ENCODE data around the gene TMOD3.

TMOD3 gene

GRCh38 chr15:51936105-51936478 lies 106.6 kb downstream of the TMOD3 start:
- no peak overlapping the region for H3K27ac ChIP-seq (ENCODE audit: low read length)
- no peaks in the 10 kb centered on the region for H3K27me3 ChIP-seq (ENCODE audit: control insufficient read depth, insufficient read depth, low read length)
- WGBS (ENCODE audit: insufficient coverage, insufficient read length) = no CpG with 5 or more reads among the region's 2 CpGs
- H3K9me3 ChIP-seq (ENCODE audit: control insufficient read depth, insufficient read depth, low read length) = no peaks in the 10 kb centered on the region
- no peak for DNase-seq (ENCODE audit: low read depth, low spot score)
- H3K4me1 ChIP-seq (ENCODE audit: control insufficient read depth, insufficient read depth, low read length) = no peaks in the 10 kb centered on the region
- no peak overlapping the region for H3K4me3 ChIP-seq (ENCODE audit: low read length)
- no peaks in the 10 kb centered on the region for H3K36me3 ChIP-seq (ENCODE audit: control insufficient read depth, insufficient read depth, low read length)

DNA sequence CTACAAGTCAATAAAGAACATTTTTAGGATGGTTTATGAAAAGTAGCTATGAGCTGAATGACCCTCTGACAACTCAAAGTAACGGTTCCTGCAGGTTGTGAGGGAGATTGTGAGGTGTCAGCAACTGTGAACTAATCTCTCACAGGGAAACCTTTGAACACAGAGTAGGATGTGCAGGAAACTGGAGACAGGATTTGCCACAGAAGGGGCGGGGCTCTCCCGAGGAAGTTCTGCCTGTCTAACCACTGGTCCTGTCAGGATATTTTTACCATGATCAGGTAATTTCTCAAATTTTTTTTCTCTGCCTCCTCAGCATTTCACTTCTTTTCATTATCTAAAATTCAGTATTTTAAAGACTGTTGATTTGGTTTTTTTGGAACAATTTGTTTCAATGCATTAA lies 108.8 kb downstream of the TMOD3 start:
- Histone ChIP-seq H3K4me3 (ENCODE audit: low read length) (no peak overlapping the region), H3K9me3 (ENCODE audit: control insufficient read depth, insufficient read depth, low read length) (no peaks in the 10 kb centered on the region), H3K4me1 (ENCODE audit: control insufficient read depth, insufficient read depth, low read length) (no peaks in the 10 kb centered on the region), H3K27me3 (ENCODE audit: control insufficient read depth, insufficient read depth, low read length) (no peaks in the 10 kb centered on the region), H3K27ac (ENCODE audit: low read length) (no peak overlapping the region), H3K36me3 (ENCODE audit: control insufficient read depth, insufficient read depth, low read length) (no peaks in the 10 kb centered on the region; the same call in 1 of the 2 replicates)
- no peak for DNase-seq (ENCODE audit: low read depth, low spot score)
- WGBS (ENCODE audit: insufficient coverage, insufficient read length) = no CpG with 5 or more reads among the region's 3 CpGs

DNA sequence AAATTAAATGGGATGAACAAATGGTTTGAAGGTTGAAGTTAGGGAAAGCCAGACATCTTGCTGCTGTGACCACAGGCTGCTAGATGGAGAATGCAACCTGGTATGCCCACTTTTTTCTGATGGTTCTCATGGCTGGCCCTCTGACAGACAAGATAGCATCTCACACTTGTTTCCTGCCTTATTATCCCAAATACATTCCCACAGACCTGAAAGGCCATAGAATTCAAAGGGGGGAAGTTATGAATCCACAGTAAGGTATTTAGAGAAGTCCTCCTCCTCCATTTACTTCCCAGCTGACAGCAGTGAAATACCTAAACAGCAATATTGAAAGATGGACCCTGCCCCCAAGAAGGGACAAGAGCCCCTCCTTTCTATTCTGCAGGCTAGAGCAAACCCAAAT lies 109.8 kb downstream of the TMOD3 start:
- no peak overlapping the region for H3K4me3 ChIP-seq (ENCODE audit: low read length)
- DNase-seq (ENCODE audit: low read depth, low spot score) = no peak
- no peak overlapping the region for H3K27ac ChIP-seq (ENCODE audit: low read length)
- no peaks in the 10 kb centered on the region for H3K4me1 ChIP-seq (ENCODE audit: control insufficient read depth, insufficient read depth, low read length)
- H3K36me3 ChIP-seq (ENCODE audit: control insufficient read depth, insufficient read depth, low read length) = no peaks in the 10 kb centered on the region; the same call in 1 of the 2 replicates
- no peaks in the 10 kb centered on the region for H3K9me3 ChIP-seq (ENCODE audit: control insufficient read depth, insufficient read depth, low read length)
- H3K27me3 ChIP-seq (ENCODE audit: control insufficient read depth, insufficient read depth, low read length) = no peaks in the 10 kb centered on the region

- Histone ChIP-seq H3K27ac (ENCODE audit: low read length) (no peak overlapping the region), H3K9me3 (ENCODE audit: control insufficient read depth, insufficient read depth, low read length) (no peaks in the 10 kb centered on the region), H3K36me3 (ENCODE audit: control insufficient read depth, insufficient read depth, low read length) (peaks cover 22% of the 10 kb centered on the region; the same call in 1 of the 2 replicates), H3K4me1 (ENCODE audit: control insufficient read depth, insufficient read depth, low read length) (no peaks in the 10 kb centered on the region), H3K27me3 (ENCODE audit: control insufficient read depth, insufficient read depth, low read length) (no peaks in the 10 kb centered on the region), H3K4me3 (ENCODE audit: low read length) (no peak overlapping the region)
- no peak for DNase-seq (ENCODE audit: low read depth, low spot score)
- WGBS (ENCODE audit: insufficient coverage, insufficient read length) = no CpG with 5 or more reads among the region's 2 CpGs
These were observed 117.7 kb downstream of the TMOD3 start for GRCh38 chr15:51947124-51947523.

DNA sequence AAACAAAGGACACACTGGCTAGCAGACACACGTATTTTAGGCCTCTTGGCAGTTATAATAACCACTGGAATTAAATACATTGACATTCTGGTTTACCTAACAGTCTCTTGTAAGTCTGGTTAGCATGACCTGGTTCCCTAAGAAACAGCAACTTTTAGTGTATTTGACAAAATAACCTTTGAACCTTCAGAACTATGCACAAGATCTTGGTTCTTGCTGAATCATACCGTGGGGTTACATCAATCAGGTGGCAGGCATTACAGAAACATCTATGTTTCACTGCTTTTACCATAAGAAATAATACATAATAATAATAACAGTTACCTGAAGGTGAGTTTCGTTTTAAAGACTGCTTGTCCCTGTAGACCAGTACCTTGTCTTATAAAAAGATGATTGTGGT lies 123.4 kb downstream of the TMOD3 start:
- WGBS (ENCODE audit: insufficient coverage, insufficient read length) = no CpG with 5 or more reads among the region's 3 CpGs
- no peak for DNase-seq (ENCODE audit: low read depth, low spot score)
- H3K4me3 ChIP-seq (ENCODE audit: low read length) = no peak overlapping the region
- H3K27ac ChIP-seq (ENCODE audit: low read length) = no peak overlapping the region
- peaks cover 21% of the 10 kb centered on the region; the same call in 1 of the 2 replicates for H3K36me3 ChIP-seq (ENCODE audit: control insufficient read depth, insufficient read depth, low read length)
- no peaks in the 10 kb centered on the region for H3K9me3 ChIP-seq (ENCODE audit: control insufficient read depth, insufficient read depth, low read length)
- no peaks in the 10 kb centered on the region for H3K4me1 ChIP-seq (ENCODE audit: control insufficient read depth, insufficient read depth, low read length)
- H3K27me3 ChIP-seq (ENCODE audit: control insufficient read depth, insufficient read depth, low read length) = no peaks in the 10 kb centered on the region

- Histone ChIP-seq H3K27me3 (ENCODE audit: control insufficient read depth, insufficient read depth, low read length) (no peaks in the 10 kb centered on the region), H3K4me1 (ENCODE audit: control insufficient read depth, insufficient read depth, low read length) (no peaks in the 10 kb centered on the region), H3K9me3 (ENCODE audit: control insufficient read depth, insufficient read depth, low read length) (no peaks in the 10 kb centered on the region), H3K27ac (ENCODE audit: low read length) (no peak overlapping the region), H3K4me3 (ENCODE audit: low read length) (no peak overlapping the region), H3K36me3 (ENCODE audit: control insufficient read depth, insufficient read depth, low read length) (peaks cover 10% of the 10 kb centered on the region; the same call in 1 of the 2 replicates)
- no CpG with 5 or more reads among the region's 3 CpGs for WGBS (ENCODE audit: insufficient coverage, insufficient read length)
- no peak for DNase-seq (ENCODE audit: low read depth, low spot score)
These were observed 126.1 kb downstream of the TMOD3 start for GRCh38 chr15:51955504-51955903.
